ENCODE results near the gene PARS2.

GRCh38 chr1:54792686-54793282, 28.5 kb upstream of the PARS2 start:
- TF ChIP-seq, protein P1, sequence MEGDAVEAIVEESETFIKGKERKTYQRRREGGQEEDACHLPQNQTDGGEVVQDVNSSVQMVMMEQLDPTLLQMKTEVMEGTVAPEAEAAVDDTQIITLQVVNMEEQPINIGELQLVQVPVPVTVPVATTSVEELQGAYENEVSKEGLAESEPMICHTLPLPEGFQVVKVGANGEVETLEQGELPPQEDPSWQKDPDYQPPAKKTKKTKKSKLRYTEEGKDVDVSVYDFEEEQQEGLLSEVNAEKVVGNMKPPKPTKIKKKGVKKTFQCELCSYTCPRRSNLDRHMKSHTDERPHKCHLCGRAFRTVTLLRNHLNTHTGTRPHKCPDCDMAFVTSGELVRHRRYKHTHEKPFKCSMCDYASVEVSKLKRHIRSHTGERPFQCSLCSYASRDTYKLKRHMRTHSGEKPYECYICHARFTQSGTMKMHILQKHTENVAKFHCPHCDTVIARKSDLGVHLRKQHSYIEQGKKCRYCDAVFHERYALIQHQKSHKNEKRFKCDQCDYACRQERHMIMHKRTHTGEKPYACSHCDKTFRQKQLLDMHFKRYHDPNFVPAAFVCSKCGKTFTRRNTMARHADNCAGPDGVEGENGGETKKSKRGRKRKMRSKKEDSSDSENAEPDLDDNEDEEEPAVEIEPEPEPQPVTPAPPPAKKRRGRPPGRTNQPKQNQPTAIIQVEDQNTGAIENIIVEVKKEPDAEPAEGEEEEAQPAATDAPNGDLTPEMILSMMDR (IDR thresholded peaks at IDR 0.05; ENCODE audit: low read depth, low read length, missing input control), result no peak
- TF ChIP-seq NR2F2 (IDR thresholded peaks at IDR 0.05) (no peak), RAD21 (IDR thresholded peaks at IDR 0.05) (no peak), SP1 (IDR thresholded peaks at IDR 0.05) (no peak), TAF1 (conservative IDR thresholded peaks at IDR 0.05) (no peak), GABPA (IDR thresholded peaks at IDR 0.05 in 1 of 2, conservative IDR thresholded peaks at IDR 0.05 in 1 of 2) (no peak), JUND (IDR thresholded peaks at IDR 0.05) (no peak), HNF4A (conservative IDR thresholded peaks at IDR 0.05) (no peak), EGR1 (IDR thresholded peaks at IDR 0.05; ENCODE audit: low read depth in 2 of 2) (no peak)
- TF ChIP-seq, protein P2, sequence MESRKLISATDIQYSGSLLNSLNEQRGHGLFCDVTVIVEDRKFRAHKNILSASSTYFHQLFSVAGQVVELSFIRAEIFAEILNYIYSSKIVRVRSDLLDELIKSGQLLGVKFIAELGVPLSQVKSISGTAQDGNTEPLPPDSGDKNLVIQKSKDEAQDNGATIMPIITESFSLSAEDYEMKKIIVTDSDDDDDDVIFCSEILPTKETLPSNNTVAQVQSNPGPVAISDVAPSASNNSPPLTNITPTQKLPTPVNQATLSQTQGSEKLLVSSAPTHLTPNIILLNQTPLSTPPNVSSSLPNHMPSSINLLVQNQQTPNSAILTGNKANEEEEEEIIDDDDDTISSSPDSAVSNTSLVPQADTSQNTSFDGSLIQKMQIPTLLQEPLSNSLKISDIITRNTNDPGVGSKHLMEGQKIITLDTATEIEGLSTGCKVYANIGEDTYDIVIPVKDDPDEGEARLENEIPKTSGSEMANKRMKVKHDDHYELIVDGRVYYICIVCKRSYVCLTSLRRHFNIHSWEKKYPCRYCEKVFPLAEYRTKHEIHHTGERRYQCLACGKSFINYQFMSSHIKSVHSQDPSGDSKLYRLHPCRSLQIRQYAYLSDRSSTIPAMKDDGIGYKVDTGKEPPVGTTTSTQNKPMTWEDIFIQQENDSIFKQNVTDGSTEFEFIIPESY (IDR thresholded peaks at IDR 0.05), result no peak
- TF ChIP-seq, protein P3, sequence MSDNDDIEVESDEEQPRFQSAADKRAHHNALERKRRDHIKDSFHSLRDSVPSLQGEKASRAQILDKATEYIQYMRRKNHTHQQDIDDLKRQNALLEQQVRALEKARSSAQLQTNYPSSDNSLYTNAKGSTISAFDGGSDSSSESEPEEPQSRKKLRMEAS (IDR thresholded peaks at IDR 0.05), result no peak

Data from liver (tissue), 3 donors.